SKM-1 (cell line): ENCODE data around the gene PIP5KL1.

Experiments
- DNase-seq: peaks from one replicate; lab custom pipeline; 2025; ENCODE audit not compliant: unreplicated experiment; lab: John Stamatoyannopoulos, UW

PIP5KL1 gene

GRCh38 chr9:127875306-127875966 is 55.1 kb downstream of the PIP5KL1 start:
- no peak for DNase-seq

- DNase-seq = no peak
These were observed 56.0 kb downstream of the PIP5KL1 start for GRCh38 chr9:127874301-127875221.

- DNase-seq = no peak
These were observed 56.7 kb downstream of the PIP5KL1 start for GRCh38 chr9:127873886-127874285.

- no peak for DNase-seq
These were observed 57.3 kb downstream of the PIP5KL1 start for GRCh38 chr9:127873223-127873691.

GRCh38 chr9:127872369-127873222 is 58.0 kb downstream of the PIP5KL1 start:
- DNase-seq = no peak

GRCh38 chr9:127871531-127871930 is 59.0 kb downstream of the PIP5KL1 start:
- DNase-seq = no peak

GRCh38 chr9:127870887-127871286 is 59.7 kb downstream of the PIP5KL1 start:
- DNase-seq = no peak
